GM21717 (cell line): ENCODE measurements around the gene RNPS1.

Experiments used
- ATAC-seq: cut with Tn5 transposase; IDR thresholded peaks from one replicate; pipeline ENCODE4 v1.9.1; 2021; ENCODE audit warnings: mild to moderate bottlenecking, moderate library complexity; ENCODE audit not compliant: unreplicated experiment

The RNPS1 gene

DNA sequence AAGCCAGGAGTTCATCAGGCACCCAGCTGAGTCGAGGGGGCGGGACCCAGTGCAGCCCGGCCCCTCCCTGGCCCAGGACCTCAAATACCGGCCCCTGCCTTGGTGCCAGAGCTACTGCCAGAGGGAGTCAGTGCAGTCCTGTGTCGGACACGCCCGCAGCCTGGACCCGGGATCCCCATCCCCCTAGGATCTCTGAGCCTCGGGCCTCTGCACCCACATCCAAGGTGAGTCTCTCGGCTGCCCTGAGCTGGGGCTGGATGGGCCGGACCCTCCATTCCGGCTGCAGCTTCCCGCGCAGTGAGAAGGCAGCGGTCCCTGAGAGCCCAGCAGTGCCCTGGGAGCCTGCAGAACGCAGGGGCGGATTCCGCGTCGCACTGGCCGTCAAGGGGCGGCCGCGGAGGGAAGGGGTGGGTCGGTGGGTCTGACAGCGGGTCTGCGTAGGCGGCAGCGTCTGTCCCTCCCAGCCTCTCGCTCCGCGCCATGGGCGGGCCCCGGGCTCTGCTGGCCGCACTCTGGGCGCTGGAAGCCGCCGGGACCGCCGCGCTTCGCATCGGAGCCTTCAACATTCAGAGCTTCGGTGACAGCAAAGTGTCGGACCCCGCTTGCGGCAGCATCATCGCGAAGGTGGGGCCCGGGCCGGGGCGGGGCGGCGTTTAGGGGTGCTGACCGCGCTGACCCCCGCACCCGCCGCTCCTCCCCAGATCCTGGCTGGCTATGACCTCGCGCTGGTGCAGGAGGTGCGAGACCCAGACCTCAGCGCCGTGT, 31.4 kb downstream of the RNPS1 start, which contains the start of gene DNASE1L2:
Gene DNASE1L2 (plus strand): TSS at position 108 of the 765 bp plus-strand sequence. CDS start 373 bp downstream, at position 481.
- no peak for ATAC-seq

DNA sequence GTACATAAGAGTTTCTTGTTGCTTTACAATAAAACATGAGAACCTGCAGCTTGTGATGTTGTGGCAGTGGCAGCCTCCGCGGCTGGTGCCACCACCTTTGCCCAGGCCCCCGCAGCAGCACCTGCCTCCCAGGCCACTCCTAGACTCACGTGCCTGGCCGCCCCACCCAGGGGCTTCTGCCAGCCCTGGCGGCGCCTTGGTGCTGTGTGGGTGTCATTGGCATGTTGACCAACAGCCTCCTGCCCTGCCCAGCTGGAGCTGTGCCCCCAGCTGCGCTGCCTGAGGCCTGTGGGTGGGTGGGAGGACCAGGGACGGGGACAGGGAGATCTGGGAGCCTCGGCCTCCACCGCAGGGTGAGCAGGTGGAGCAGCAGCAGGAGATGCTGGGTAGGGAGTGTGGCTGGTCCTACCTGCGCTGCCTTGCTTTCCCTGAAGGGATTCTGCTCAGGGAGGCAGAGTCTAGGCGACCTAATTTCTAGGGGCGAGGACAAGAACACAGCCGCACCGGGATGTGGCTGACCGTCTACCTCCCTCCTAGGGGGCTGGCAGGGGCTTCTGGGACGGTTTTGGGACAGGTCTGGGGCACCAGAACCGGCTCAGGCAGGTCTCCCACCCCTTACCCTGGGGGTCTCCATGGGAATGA, 32.1 kb downstream of the RNPS1 start:
- ATAC-seq: no peak

- ATAC-seq: no peak
These were observed 32.7 kb downstream of the RNPS1 start for GRCh38 chr16:2235234-2235651.

DNA sequence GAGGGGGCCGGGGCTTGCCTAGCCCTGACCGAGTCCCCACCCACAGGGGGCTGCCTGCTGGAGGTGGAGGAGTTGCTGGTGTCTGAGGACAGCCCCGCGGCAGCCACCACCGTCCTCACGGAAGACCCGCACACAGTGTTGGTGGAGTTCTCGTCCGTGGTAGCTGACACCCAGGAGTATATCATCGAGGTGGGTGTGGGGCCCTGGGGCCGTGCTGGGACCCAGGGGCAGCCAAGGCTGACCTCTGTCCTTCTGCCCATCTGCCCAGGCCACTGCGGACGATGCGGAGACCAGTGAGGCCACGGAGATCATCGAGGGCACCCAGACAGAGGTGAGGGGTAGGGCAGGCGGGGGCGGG, 33.1 kb downstream of the RNPS1 start:
- ATAC-seq: no peak

- ATAC-seq: no peak
These were observed 33.8 kb downstream of the RNPS1 start for GRCh38 chr16:2233872-2234812.

DNA sequence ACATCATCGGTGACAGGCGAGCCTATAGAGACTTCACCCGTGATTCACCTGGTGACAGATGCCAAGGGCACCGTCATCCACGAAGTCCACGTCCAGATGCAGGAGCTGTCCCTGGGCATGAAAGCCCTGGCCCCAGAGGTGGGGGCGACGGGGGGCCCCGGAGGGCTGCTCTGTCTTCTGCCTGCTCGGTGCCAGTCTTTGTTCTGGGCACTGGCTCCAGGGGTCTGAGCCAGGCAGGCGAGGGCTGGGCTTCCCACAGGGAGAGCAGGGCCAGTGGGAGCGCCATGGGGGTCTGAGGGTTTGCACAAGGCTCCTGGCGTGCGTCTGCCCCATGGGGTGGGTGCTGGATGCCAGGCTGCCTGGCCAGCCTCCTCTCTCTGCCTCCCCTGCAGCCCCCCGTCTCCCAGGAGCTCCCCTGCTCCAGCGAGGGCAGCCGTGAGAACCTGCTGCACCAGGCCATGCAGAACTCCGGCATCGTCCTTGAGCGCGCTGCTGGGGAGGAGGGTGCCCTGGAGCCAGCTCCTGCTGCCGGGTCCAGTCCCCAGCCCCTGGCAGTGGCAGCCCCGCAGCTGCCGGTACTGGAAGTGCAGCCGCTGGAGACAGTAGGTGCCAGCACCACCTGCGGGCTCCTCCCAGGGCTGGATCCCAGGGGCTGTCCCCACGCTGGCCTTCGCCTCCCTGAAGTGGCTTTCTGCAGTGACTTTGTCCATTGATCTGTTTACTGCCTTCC, 34.7 kb downstream of the RNPS1 start:
- ATAC-seq: no peak

- no peak for ATAC-seq
These were observed 35.6 kb downstream of the RNPS1 start for GRCh38 chr16:2232094-2232990.

GRCh38 chr16:2231016-2231931, 36.7 kb downstream of the RNPS1 start:
- ATAC-seq: no peak

- no peak for ATAC-seq
These were observed 37.5 kb downstream of the RNPS1 start for GRCh38 chr16:2230376-2230775.

- no peak for ATAC-seq
These were observed 38.2 kb downstream of the RNPS1 start for GRCh38 chr16:2229632-2230250.

GRCh38 chr16:2229091-2229490, 38.8 kb downstream of the RNPS1 start:
- ATAC-seq: no peak

GRCh38 chr16:2228161-2228824, 39.6 kb downstream of the RNPS1 start:
- no peak for ATAC-seq

DNA sequence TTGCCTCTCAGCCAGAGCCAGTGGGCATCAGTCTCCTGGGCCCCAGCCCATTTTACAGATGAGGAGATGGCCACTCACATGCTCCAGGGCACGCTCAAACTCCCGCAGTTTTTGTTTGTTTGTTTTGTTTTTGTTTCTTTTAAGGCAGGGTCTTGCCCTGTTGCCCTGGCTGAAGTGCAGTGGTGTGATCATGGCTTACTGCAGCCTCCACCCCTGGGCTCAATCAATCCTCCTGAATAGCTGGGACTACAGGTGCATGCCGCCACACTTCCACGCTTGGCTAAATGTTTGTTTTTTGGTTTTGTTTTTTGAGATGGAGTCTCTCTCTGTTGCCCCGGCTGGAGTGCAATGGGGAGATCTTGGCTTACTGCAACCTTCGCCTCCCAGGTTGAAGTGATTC, 41.0 kb downstream of the RNPS1 start:
- ATAC-seq: no peak

- ATAC-seq: no peak
These were observed 41.6 kb downstream of the RNPS1 start for GRCh38 chr16:2226245-2226793.

DNA sequence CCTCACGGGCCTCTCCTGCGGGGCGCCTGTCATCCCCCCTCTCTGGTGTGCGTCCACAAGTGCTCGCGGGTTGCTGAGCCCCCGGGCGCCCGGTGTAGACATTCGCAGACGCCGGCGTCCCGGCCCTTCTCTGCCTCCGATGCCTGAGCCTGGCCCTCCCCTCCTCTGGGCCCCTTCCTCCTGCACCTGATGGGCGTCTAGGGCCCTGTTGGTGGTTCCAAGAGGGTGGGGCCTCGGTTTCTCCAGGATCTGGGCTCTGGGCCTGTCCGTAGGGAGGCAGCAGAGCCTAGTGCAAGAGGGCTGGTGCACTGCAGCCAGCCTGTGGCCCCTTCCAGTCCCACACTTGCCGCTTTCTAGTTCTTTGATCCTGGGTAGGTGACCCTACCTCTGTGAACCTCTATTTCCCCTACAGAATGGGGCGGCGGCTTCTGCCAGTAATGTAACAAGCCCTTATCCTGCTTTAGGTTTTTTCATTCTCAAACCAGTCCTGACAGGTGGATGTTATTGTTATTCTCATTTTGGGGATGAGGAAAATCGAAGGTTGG, 43.9 kb downstream of the RNPS1 start:
- no peak for ATAC-seq

GRCh38 chr16:2223221-2223941, 44.5 kb downstream of the RNPS1 start, which contains the start of gene E4F1:
Gene E4F1, plus strand, starts transcription at chr16:2223591. Its CDS starts 23 bp downstream, at chr16:2223614.
- ATAC-seq: peak; percentile 83
